Psoas muscle (tissue), 8 donors: ENCODE results near the gene DRD4. TPM values are rescaled to one million over a fixed set of nuclear protein-coding genes. Genes with fewer than 3 reads are reported as not detected.

Experiments
- ATAC-seq, 4 donors: fragments of 200-7000 bp; cut with Tn5 transposase; one replicate each; pipeline ENCODE4 v1.9.1; 2020; ENCODE audit warnings: moderate library complexity in 3 of 4, mild to moderate bottlenecking in 2 of 4
- DNase-seq, 2 donors: peaks; one replicate each; pipeline ENCODE4 v3.0.0-alpha.2; 2020
- H3K27ac ChIP-seq: fragments of 200-600 bp; one replicate; pipeline ENCODE4 v1.8.0; 2022
- H3K27me3 ChIP-seq, 3 donors: fragments of 200-600 bp in 1 of 3; one replicate each; pipeline versions ENCODE4 v1.6.1 to v1.8.0; 2013 to 2022; ENCODE audit warnings: low read length in 2 of 3, mild to moderate bottlenecking in 2 of 3, moderate library complexity in 1 of 3; ENCODE audit not compliant: insufficient read depth in 3 of 3
- H3K36me3 ChIP-seq, 2 donors: fragments of 200-600 bp in 1 of 2; one replicate each; pipeline versions ENCODE4 v1.6.1 to v1.8.0; 2013 to 2022; ENCODE audit warnings: low read depth in 1 of 2, mild to moderate bottlenecking in 1 of 2, moderate library complexity in 1 of 2; ENCODE audit not compliant: insufficient read depth in 1 of 2
- H3K4me1 ChIP-seq: fragments of 200-600 bp; one replicate; pipeline ENCODE4 v1.8.0; 2022
- H3K4me3 ChIP-seq: fragments of 200-600 bp; one replicate; pipeline ENCODE4 v1.8.0; 2022; ENCODE audit warnings: mild to moderate bottlenecking
- H3K9me3 ChIP-seq: fragments of 200-600 bp; one replicate; pipeline ENCODE4 v1.8.0; 2022
- CTCF ChIP-seq: fragments of 200-600 bp; IDR thresholded peaks from one replicate; pipeline ENCODE4 v1.8.0; 2022; ENCODE audit warnings: antibody characterized with exemption
- WGBS, 3 donors: extraction: QIAGEN DNeasy Blood & Tissue Kit; methylation state at CpG; one replicate each; pipeline versions ENCODE4 v1.1.6 to v1.1.7; 2013; 5-methylcytosine and 5-hydroxymethylcytosine counted together
- intact Hi-C, 2 donors: fragments of 100-400 bp; cut with DNase I; formaldehyde crosslinking; loops; one replicate each; pipeline versions ENCODE4 v1.11.0 to v1.14.2; 2022
- polyA plus RNA-seq, 3 donors: library from polyadenylated mRNA; stranded (reverse); fragments of 200-250 nt; gene quantifications; one replicate each; pipeline ENCODE4 v1.2.3, GENCODE V29; 2013
- total RNA-seq, 4 donors: library from RNA; stranded (reverse); fragmentation: NEBNext Ultra II Directional in 2 of 4; extraction: Animal tissue kit (Norgen Biotek cat#: 25700) in 2 of 4; gene quantifications; one replicate each; pipeline versions ENCODE4 v1.2.1 to v1.2.4, GENCODE V29; 2021 to 2023
- donor health status: healthy with polysubstance abuse.
- donor health status: DM: no; HTN: no; CAD: no; lungs with moderate emphysema.
- donor health status: Bipolar disorder and iron deficiency.
- donor health status: healthy.
- donor health status: DM: yes; HTN: yes; CAD: no.
- donor health status: DM: no; HTN: no; CAD: no.
- donor health status: DM: no; HTN: no; CAD: no.
- donor health status: DM: yes; HTN: yes; CAD: no.

The DRD4 gene
- total and polyA plus RNA-seq, 7 donors, result 0.14 to 1.2 (median 0.55) TPM; not detected in 2

GRCh38 chr11:617199-617911 is 19.7 kb upstream of the DRD4 start:
- Histone ChIP-seq H3K4me3 (no peak overlapping the region), H3K9me3 (no peaks in the 10 kb centered on the region), H3K27me3 (no peaks in the 10 kb centered on the region), H3K27ac (no peak overlapping the region), H3K4me1 (peaks cover 31% of the 10 kb centered on the region), H3K36me3 (peaks cover 0 to 18% of the 10 kb centered on the region in 2 donors)
- WGBS, 3 donors, result 91 to 94% (median 93%) methylated on average over 38 to 57 of the region's 57 CpGs
- ATAC-seq (no peak), DNase-seq (peak in 1 of 2 donors; percentile 33)
- no peak for TF ChIP-seq CTCF
- intact Hi-C loops, result no loop called here

- Histone ChIP-seq H3K9me3 (no peaks in the 10 kb centered on the region), H3K4me1 (peaks cover 24% of the 10 kb centered on the region), H3K27me3 (no peaks in the 10 kb centered on the region), H3K36me3 (peaks cover 0 to 15% of the 10 kb centered on the region in 2 donors), H3K4me3 (no peak overlapping the region), H3K27ac (no peak overlapping the region)
- DNase-seq, result no peak
- 89 to 91% (median 89%) methylated on average over 24 to 25 of the region's 25 CpGs for WGBS, 3 donors
- TF ChIP-seq CTCF, result no peak
- ATAC-seq, result no peak
- intact Hi-C loops, result no loop called here
Measured at GRCh38 chr11:617912-618682, 19.0 kb upstream of the DRD4 start.

- no peaks in the 10 kb centered on the region for H3K9me3 ChIP-seq
- intact Hi-C loops, result no loop called here
Measured at GRCh38 chr11:618856-619627, 18.0 kb upstream of the DRD4 start.

GRCh38 chr11:619628-620050 is 17.4 kb upstream of the DRD4 start:
- no peak for TF ChIP-seq CTCF
- Histone ChIP-seq H3K4me3 (no peak overlapping the region), H3K36me3 (peaks cover 0 to 8% of the 10 kb centered on the region in 2 donors), H3K9me3 (no peaks in the 10 kb centered on the region), H3K27ac (no peak overlapping the region), H3K4me1 (peaks cover 11% of the 10 kb centered on the region), H3K27me3 (no peaks in the 10 kb centered on the region)
- DNase-seq, result no peak
- no peak for ATAC-seq
- intact Hi-C loops, result no loop called here
- WGBS, 3 donors, result 94 to 96% (median 95%) methylated on average over 17 to 22 of the region's 22 CpGs

More at GRCh38 chr11:618856-619627, 18.0 kb upstream of the DRD4 start:
- Histone ChIP-seq H3K27ac (no peak overlapping the region), H3K36me3 (peaks cover 0 to 12% of the 10 kb centered on the region in 2 donors), H3K27me3 (no peaks in the 10 kb centered on the region), H3K4me3 (no peak overlapping the region), H3K4me1 (peaks cover 17% of the 10 kb centered on the region)
- no peak for TF ChIP-seq CTCF
- DNase-seq (peak in 1 of 2 donors; percentile 13), ATAC-seq (no peak)
- 89 to 91% (median 90%) methylated on average over 16 to 24 of the region's 24 CpGs for WGBS, 3 donors
